ENCODE results near the gene LZIC.

The LZIC gene

GRCh38 chr1:9906466-9906865 lies 36.7 kb downstream of the LZIC start:
- TF ChIP-seq CTCF (IDR thresholded peaks at IDR 0.05; ENCODE audit: low read depth, low read length): no peak
- DNase-seq (ENCODE audit: low read depth in 2 of 2): no peak
- no peak overlapping the region for H3K4me3 ChIP-seq (replicated peaks in 1 of 2; ENCODE audit: low read depth in 2 of 2, low read length in 2 of 2)

- no peak for DNase-seq (ENCODE audit: low read depth in 2 of 2)
- TF ChIP-seq CTCF (IDR thresholded peaks at IDR 0.05; ENCODE audit: low read depth, low read length): no peak
Observed at GRCh38 chr1:9905010-9905409, 38.2 kb downstream of the LZIC start.

GRCh38 chr1:9904596-9904995 lies 38.6 kb downstream of the LZIC start:
- TF ChIP-seq CTCF (IDR thresholded peaks at IDR 0.05; ENCODE audit: low read depth, low read length): no peak
- DNase-seq (ENCODE audit: low read depth in 2 of 2): no peak
- H3K4me3 ChIP-seq (replicated peaks in 1 of 2; ENCODE audit: low read depth in 2 of 2, low read length in 2 of 2): no peak overlapping the region

More at GRCh38 chr1:9905010-9905409, 38.2 kb downstream of the LZIC start:
- H3K4me3 ChIP-seq (replicated peaks in 1 of 2; ENCODE audit: low read depth in 2 of 2, low read length in 2 of 2): no peak overlapping the region

GRCh38 chr1:9903801-9904527 lies 39.2 kb downstream of the LZIC start:
- no peak overlapping the region for H3K4me3 ChIP-seq (replicated peaks in 1 of 2; ENCODE audit: low read depth in 2 of 2, low read length in 2 of 2)
- no peak for TF ChIP-seq CTCF (IDR thresholded peaks at IDR 0.05; ENCODE audit: low read depth, low read length)
- DNase-seq (ENCODE audit: low read depth in 2 of 2): no peak

GRCh38 chr1:9902060-9902452 lies 41.1 kb downstream of the LZIC start:
- TF ChIP-seq CTCF (IDR thresholded peaks at IDR 0.05; ENCODE audit: low read depth, low read length): no peak
- H3K4me3 ChIP-seq (replicated peaks in 1 of 2; ENCODE audit: low read depth in 2 of 2, low read length in 2 of 2): no peak overlapping the region
- DNase-seq (ENCODE audit: low read depth in 2 of 2): no peak

- DNase-seq (ENCODE audit: low read depth in 2 of 2): no peak
- no peak for TF ChIP-seq CTCF (IDR thresholded peaks at IDR 0.05; ENCODE audit: low read depth, low read length)
- no peak overlapping the region for H3K4me3 ChIP-seq (replicated peaks in 1 of 2; ENCODE audit: low read depth in 2 of 2, low read length in 2 of 2)
Observed at GRCh38 chr1:9901148-9902059, 41.8 kb downstream of the LZIC start.

Measured in cardiac fibroblast (primary cell).